GM19240 (cell line): Measurements from ENCODE around the gene TEX29.

Source experiments
- DNase-seq: peaks from one replicate; pipeline ENCODE4 v3.0.0; 2011; ENCODE audit warnings: low spot score; ENCODE audit not compliant: insufficient read length

TEX29 gene

DNA sequence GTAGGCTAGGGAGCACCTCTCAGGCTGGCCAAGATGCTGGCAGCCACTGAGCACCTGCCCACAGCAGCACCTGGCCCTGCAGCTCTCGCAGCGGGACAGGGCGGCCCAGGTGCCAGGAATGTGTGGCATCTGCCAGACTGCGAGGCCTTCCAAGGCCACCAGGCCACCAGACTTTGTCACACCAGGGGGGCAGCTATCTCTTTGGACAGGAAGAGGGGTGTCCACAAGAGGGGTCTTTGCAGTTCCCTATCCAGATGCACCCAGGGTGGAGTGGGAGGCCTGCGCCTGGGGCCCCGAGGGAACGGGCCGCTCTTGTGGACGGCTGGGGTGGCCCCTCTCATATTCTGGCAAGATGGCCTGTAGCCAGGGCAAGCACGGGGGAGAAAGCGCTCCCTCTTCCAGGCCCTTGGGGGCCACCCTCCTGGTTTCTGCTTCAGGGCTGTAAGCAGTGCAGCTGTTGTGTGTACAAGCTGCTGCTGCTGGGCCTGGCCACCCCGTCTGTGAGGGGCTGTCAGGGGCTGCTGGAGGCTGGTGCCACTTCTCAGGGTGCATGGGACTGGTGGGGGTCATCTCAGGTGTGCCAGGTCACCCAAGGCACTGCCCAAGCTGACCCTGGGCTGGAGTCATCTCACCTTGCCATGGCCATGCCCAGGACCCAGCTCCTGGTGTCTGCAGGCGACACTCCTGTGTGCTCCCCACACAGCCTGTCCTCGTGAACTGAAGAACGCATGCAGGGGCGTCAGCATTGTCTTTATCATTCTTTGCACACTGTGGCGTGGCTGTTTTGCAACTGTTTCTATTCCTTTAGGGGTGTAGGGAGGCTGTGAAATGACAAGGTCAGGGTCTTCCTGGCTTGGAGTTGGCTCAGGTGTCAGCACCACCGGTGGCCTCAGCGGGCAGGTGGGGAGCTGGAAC is 1.8 kb downstream of the TEX29 start:
- no peak for DNase-seq

GRCh38 chr13:111322916-111323331 is 2.5 kb downstream of the TEX29 start:
- DNase-seq, result no peak

DNA sequence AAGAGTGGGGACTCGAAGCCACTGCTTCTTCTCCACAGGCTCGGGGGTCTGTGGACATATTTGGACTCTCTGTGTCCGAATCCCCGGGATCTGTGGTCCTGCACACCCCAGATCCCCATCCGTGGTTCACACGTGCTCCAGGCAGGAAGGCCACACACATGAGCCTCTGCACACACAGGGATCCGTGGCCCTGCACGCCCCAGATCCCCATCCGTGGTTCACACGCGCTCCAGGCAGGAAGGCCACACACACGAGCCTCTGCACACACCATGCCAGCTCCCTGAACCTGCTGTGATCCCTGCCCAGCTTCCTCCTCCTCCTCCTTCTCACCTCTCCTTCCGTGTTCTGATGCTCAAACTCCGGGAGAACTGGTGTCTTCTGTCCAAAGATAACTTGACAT is 3.1 kb downstream of the TEX29 start:
- DNase-seq, result no peak

DNA sequence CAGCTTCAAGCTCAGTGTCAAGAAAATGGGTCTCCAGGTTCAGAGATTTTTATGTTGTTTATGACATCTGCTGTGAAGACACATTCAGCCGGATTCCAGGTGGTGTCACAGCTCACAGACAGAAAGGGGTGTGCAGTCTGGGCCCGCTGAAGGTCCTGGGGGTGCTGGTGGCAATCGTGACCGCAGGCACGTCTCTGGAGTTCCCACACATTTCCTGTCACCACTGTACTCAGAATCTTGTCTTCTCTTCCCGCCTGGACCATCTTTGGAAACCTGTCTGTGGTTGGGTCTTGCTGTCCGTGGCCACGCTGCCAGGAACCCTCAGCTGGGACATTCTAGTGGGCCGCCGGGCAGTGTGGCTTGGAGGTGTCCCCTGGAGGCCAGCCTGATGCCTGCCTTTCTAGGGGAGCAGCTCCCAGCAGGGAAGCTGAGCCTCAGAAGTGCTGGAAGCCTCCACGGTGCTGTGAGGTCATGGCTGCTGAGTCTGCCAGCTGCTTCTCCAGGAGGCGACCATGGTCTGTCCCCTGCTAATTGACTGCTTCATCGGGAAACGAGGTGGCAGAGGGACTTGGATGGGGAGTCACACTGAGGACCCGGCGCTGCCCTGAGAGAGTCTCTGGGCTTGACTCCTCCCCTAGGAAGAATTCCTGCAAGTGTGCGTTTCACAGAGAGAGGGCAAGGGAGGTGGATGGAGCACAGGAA is 3.7 kb downstream of the TEX29 start:
- no peak for DNase-seq

GRCh38 chr13:111324736-111325135 is 4.3 kb downstream of the TEX29 start:
- no peak for DNase-seq

GRCh38 chr13:111325146-111325890 is 4.9 kb downstream of the TEX29 start:
- no peak for DNase-seq

DNA sequence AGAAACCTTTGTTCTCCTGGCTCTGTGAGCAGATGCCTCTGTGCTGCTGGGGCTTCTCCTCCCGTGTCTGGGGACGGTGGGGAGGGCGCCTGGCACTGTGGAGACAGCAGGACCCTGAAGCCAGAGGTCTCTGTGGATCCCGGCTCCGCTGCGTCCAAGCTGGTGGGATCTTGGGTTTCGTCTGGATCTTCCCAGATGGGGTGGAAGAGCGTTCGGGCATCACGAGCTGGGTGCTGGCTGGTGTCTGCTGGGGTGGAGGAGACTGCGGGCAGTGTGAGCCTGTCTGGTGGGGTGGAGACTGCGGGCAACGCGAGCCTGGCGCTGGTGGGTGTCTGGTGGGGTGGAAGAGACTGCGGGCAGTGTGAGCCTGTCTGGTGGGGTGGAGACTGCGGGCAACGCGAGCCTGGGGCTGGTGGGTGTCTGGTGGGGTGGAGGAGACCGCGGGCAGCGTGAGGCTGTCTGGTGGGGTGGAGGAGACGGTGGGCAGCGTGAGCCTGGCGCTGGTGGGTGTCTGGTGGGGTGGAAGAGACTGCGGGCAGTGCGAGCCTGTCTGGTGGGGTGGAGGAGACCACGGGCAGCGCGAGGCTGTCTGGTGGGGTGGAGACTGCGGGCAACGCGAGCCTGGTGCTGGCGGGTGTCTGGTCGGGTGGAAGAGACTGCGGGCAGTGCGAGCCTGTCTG is 5.6 kb downstream of the TEX29 start:
- DNase-seq, result no peak

- DNase-seq, result no peak
Measured at GRCh38 chr13:111326621-111326965, 6.2 kb downstream of the TEX29 start.

DNA sequence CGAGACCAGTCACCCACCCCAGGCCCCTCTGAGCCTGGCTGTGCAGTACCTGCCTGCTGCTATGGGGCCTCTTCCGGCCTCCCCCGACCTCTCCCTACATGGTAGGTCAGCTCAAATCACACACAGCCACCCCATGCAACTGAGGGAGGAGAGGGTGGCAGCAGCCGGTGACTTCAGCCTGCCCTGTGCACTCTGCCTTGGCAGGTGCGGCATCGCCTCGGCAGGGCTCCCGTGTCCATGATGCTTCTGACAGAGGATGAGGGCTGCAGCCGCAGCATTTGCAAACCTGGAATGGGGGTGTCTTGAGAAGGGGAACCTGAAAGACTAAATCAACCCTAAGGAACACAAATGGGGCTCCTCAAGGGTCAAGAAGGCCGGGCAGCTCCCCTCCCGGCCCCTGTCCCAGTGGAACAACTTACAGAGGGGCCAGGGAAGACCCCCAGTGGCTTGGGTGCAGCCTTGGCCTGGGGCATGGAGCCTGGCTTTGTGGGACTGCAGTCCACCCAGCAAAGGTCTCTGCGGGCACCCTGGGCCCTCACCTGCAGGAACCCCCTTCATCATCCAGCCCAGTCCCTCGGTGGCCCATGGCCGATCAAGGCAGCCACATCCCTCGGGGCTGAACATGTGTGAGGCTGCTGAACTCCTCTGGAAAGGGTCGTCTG is 6.7 kb downstream of the TEX29 start:
- no peak for DNase-seq

GRCh38 chr13:111327730-111328573 is 7.5 kb downstream of the TEX29 start:
- DNase-seq, result no peak

GRCh38 chr13:111328574-111329410 is 8.3 kb downstream of the TEX29 start:
- DNase-seq, result no peak

- DNase-seq, result no peak
Measured at GRCh38 chr13:111329641-111330040, 9.2 kb downstream of the TEX29 start.

DNA sequence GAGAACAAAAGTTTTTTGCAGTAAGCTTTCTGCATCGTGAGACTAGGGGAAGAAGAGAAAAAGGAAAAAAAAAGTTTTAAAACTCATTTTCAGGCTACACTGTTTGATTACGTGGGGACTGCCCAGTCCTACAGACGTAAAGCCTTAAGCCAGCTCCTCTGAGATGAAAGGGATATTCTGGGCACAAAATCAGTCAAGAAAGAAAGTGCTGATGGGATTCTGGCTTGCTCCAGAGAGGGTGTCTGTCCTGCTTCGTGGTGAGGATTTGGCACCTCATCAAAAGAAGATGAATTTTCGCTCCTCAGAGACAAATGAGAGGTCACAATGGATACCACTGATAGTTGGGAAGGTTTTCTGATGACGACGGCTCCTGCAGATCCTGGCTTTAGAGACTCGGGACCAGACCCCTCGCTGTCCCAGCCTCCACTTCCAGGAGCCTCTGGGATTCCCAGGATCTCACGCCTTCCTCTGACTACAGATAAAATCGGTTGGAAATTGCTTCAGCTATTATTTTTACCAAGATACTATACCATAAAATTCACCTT is 9.7 kb downstream of the TEX29 start:
- DNase-seq, result no peak

GRCh38 chr13:111335298-111335697 is 14.9 kb downstream of the TEX29 start:
- DNase-seq, result no peak

DNA sequence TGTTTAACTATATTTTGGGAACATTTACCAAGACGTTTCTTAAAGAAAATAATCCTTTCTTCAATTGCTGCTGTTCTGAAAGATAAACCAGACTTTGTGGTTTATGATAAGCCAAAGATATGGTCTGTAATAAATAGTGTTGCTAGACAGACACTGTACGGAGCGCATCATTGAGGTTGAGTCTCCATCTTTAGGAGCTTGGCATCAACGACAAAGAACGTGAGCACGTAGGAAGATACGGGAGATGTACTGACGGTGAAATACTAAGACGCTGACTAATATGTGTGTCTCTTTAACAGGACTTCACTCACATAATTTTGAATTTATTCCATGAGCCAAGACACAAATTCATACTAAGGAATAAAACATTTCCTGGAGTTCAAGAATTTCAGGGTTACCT is 16.2 kb downstream of the TEX29 start:
- no peak for DNase-seq

- no peak for DNase-seq
Measured at GRCh38 chr13:111337206-111337605, 16.8 kb downstream of the TEX29 start.

GRCh38 chr13:111337741-111338140 is 17.3 kb downstream of the TEX29 start:
- DNase-seq, result no peak

DNA sequence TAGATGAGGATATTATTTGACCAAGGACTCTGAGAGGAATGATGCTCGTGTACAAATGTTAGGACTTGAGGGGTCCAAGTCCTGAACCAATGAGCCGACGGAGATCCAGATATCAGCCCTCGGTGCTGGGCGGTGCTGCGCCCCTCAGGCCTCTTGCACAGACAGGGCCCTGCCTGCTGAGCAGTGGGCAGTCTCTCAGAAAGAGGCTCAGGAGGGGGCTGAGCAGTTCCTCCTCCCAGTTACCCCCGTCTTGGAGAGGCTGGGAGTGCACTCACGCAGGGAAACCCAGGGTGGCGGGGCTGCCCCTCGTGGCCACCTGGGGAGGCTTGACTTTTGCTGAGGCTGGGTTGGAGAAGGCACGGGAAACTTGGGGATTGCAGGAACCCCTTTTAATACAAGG is 18.4 kb downstream of the TEX29 start:
- no peak for DNase-seq
